VCaP (cell line): Measurements from ENCODE around the gene LRRC4.

Source experiments
- H3K27ac ChIP-seq: fragments of 450-650 bp; 2 replicates; pipeline ENCODE4 v1.5.1; 2017
- TF ChIP-seq, protein P1 (sequence below): fragments of 450-650 bp; conservative IDR thresholded peaks from 2 replicates; pipeline ENCODE4 v1.5.1; 2017; ENCODE audit warnings: mild to moderate bottlenecking, moderate library complexity

The LRRC4 gene, protein sequence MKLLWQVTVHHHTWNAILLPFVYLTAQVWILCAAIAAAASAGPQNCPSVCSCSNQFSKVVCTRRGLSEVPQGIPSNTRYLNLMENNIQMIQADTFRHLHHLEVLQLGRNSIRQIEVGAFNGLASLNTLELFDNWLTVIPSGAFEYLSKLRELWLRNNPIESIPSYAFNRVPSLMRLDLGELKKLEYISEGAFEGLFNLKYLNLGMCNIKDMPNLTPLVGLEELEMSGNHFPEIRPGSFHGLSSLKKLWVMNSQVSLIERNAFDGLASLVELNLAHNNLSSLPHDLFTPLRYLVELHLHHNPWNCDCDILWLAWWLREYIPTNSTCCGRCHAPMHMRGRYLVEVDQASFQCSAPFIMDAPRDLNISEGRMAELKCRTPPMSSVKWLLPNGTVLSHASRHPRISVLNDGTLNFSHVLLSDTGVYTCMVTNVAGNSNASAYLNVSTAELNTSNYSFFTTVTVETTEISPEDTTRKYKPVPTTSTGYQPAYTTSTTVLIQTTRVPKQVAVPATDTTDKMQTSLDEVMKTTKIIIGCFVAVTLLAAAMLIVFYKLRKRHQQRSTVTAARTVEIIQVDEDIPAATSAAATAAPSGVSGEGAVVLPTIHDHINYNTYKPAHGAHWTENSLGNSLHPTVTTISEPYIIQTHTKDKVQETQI

DNA sequence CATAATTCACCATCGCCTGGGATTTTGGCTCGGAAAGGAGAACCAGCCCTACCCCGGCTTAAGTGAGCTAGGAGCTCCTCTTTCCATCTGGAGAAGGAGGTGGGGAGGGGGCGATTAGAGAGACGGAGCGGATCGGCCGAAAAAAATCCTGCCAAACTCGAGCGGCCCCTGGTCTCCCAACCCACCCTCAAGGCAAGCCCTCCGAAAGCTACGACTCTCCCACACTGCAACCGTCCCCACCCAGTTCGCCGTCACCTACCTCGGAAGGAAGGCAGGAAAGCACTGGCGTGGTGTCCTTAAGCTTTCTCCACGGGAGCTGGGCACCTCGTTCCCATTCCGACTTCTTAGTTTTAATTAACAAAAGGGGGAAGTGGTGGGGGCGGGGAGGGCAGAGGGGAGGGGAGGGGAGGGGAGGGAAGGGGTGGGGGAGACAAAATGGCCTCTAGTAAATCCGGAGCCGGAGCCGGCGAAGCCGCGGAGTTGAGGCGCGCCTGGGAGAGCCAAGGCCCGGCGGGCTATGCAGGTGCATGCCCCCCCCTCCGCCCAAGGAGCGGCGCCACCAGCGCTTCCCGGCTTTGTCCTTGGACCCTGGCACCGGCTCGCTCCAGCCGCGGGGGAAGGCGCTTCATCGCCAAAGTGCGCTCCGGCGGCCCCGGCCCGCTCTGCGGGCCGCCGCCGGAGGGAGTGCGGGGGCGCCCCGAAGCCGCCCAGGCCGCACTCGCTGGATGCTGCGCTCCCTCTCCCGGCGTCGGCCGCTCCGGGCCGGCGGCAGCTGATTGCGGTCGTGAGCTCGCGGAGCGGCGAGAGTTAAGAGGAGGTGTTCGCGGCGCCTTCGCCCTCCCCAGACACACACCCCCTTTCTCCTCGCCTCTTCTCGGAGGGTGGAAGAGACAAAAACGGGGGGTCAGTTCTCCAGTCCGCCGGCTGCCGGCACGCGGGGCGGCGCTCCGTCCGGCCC is at the start of gene LRRC4:
TSS of gene LRRC4 (minus strand) at position 784 of the 958 bp plus-strand sequence. CDS start 797 bp downstream, outside the sequence.
- TF ChIP-seq, protein P1, sequence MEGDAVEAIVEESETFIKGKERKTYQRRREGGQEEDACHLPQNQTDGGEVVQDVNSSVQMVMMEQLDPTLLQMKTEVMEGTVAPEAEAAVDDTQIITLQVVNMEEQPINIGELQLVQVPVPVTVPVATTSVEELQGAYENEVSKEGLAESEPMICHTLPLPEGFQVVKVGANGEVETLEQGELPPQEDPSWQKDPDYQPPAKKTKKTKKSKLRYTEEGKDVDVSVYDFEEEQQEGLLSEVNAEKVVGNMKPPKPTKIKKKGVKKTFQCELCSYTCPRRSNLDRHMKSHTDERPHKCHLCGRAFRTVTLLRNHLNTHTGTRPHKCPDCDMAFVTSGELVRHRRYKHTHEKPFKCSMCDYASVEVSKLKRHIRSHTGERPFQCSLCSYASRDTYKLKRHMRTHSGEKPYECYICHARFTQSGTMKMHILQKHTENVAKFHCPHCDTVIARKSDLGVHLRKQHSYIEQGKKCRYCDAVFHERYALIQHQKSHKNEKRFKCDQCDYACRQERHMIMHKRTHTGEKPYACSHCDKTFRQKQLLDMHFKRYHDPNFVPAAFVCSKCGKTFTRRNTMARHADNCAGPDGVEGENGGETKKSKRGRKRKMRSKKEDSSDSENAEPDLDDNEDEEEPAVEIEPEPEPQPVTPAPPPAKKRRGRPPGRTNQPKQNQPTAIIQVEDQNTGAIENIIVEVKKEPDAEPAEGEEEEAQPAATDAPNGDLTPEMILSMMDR = no peak; the same call in 1 of the 2 replicates

DNA sequence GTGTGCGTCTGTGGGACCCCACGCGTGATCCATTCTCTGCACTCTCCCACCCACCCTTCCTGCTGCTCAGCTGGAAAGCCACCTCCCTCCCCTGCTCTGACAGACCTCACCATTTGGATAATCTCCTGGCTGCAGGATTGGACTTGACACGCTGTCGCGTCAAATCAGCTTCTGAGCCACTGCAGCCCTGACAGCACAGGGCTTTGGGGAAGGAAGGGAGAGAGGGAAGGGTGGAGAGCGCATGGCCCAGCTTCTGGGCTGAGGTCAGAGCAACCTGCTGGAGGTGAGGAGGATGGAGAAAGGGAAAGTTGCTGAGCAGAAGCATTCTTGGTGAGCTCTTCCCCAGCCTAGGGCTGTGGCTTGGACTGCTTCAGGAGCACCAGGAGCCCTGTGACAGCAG is 48.9 kb upstream of the LRRC4 start:
- TF ChIP-seq, protein P1 = no peak
- no peak overlapping the region for H3K27ac ChIP-seq

More for the DNA sequence above, at the start of gene LRRC4:
- peak within 1 kb of the TSS; percentile 34 for H3K27ac ChIP-seq

DNA sequence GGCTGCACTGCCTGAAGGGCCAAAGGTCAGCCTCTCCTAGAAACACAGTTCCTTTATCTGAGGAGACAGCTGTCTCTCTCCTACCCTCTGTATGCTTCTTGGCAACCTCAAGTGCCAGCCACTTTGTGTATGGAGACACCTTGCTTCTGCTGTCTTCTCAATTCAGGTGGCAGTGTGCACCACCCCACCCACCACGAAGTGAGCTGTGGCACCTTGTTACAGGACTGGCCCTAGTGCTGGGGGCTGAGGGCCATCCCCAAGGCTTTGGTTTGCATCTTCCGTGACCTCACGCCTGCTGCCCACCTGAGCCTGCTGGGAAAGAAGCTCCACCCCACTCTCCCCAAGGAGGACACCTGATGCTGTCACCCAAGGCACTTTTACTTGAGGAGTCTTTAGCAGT is 47.1 kb upstream of the LRRC4 start:
- TF ChIP-seq, protein P1 = no peak
- peak overlapping the region; percentile 87 for H3K27ac ChIP-seq

DNA sequence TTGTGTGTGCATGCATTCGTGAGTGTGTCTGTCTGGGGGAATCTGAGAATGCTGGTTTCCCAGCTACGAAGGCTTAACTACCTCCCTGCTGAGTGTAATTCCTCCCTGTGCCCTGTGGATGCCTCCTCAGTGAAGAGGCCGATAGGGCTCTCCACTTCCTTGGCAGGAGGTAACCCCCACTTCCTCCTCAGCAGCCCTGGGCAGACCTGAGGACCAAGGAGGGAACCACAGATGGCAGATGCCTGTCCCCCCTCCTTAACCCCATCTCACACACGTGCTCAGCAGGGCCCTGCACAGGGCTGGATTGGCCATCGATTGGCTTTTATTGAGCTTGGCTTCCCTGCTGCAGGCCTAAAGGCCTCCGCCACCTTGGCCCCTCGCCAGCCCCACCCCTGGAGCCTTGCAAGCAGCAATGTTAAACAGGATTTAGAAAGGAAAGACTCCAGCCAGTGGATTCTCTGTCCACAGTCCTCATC is 45.6 kb upstream of the LRRC4 start:
- TF ChIP-seq, protein P1 = no peak; the same call in 1 of the 2 replicates
- peak overlapping the region; percentile 87 for H3K27ac ChIP-seq

DNA sequence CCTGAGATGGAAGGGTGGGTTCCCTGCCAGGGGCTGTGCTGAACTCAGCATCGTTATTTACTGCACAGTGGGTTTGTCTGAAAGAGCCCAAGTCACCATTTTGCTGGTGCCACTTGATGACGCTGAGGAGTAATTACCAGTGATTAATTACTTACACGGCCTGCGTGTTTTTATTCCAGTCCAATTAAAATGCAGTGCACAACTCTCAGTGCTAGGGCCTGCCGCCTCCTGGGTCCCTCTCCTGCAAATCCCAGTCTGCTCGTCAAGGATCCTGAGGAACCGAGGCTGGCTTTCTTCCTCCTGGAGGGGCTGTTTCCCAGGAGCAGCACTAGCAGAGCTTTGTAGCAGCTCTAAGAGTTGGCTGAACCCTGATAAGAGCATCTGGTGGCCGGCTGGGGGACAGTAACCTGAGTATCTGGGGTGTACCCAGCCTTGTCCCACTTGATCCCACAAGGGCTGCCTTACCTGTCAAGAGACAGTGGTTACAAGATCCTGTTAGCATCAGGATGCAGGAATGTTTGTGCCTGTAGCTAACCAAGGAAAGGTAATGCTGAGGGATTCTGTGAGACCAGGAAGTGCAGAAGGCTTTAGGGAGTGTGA is 45.1 kb upstream of the LRRC4 start:
- TF ChIP-seq, protein P1 = no peak
- H3K27ac ChIP-seq = peak overlapping the region; percentile 87

DNA sequence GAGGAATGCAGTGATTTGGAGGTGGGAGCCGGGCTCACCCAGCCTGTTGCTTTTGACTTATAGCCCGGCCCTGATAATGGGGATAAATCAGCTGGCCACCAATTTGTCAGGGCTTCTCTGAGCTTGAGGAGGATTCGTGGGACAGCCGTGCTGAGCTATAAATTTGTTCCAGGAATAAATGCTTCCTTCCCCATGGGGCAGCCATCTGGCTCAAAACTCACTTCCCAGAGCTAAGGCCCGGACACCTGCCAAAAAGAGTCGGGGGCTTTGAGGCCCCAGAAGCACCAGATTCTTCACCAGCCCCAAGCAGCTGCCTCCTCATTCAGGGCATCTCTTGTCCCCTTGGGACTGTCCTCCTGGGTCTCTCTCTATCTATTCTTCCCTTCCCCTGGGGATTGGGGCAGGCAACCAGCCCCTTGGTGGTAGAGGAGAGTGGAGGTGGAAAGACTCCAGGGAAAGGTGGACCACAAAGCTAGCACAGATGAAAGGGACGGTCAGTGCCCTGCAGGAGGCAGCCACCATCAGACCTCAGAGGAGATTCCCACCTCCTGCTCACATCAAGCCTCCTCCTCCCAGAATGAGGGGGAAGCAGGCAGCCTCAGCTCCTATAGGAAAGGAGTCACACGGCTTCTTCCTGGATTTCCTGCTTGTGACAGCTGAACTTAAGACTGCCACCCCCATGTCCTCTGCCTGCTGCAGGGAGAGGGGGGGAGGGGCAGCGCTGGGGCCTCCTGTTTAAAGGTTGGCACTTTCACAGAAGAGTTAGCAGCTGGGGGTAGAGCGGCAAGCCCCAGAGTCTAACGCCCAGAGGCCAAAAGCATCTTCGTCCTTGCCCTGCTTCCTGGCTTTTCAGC is 44.2 kb upstream of the LRRC4 start:
- peak overlapping the region; percentile 87 for H3K27ac ChIP-seq
- TF ChIP-seq, protein P1 = no peak
